ENCODE measurements around the gene PAWR. TPM values are rescaled to one million over a fixed set of nuclear protein-coding genes. Genes with fewer than 3 reads are reported as not detected.

Gene PAWR
- total and polyA plus RNA-seq, 9 of the 15 experiments (the other 6 are each of a cell fraction or from before 2014, with no cell fraction given), result 0.82 TPM; not detected in 8

GRCh38 chr12:79680051-79680450, 10.7 kb downstream of the PAWR start:
- Histone ChIP-seq H3K9me1 (ENCODE audit: control insufficient read depth, insufficient read depth, low read length) (no peaks in the 10 kb centered on the region), H3K9ac (ENCODE audit: insufficient read depth in 1 of 2, low read depth in 2 of 2, low read length in 2 of 2) (no peak overlapping the region), H2AFZ (ENCODE audit: low read depth, low read length) (no peak overlapping the region), H3K4me3 (no peak overlapping the region), H3K27me3 (ENCODE audit: control insufficient read depth in 2 of 2, insufficient read depth in 2 of 2, low read length in 2 of 2) (no peaks in the 10 kb centered on the region), H4K20me1 (replicated peaks; ENCODE audit: control insufficient read depth, insufficient read depth, low read length) (no peaks in the 10 kb centered on the region), H3K4me2 (ENCODE audit: insufficient read depth, low read length) (no peak overlapping the region), H3K36me3 (ENCODE audit: control insufficient read depth, insufficient read depth, low read length) (no peaks in the 10 kb centered on the region), H3K9me3 (replicated peaks; ENCODE audit: control insufficient read depth, insufficient read depth, low read depth, low read length) (no peaks in the 10 kb centered on the region), H3K4me1 (replicated peaks in 1 of 2; ENCODE audit: control insufficient read depth in 2 of 2, insufficient read depth in 2 of 2, low read length in 2 of 2) (no peaks in the 10 kb centered on the region), H3K79me2 (ENCODE audit: control insufficient read depth, insufficient read depth, low read length) (no peaks in the 10 kb centered on the region), H3K27ac (ENCODE audit: extremely low read depth, low read depth, low read length) (no peak overlapping the region)
- CTCF ChIA-PET (ENCODE audit: low intra/inter-chr PET ratio), result no interaction called here
- TF ChIP-seq, protein P1, sequence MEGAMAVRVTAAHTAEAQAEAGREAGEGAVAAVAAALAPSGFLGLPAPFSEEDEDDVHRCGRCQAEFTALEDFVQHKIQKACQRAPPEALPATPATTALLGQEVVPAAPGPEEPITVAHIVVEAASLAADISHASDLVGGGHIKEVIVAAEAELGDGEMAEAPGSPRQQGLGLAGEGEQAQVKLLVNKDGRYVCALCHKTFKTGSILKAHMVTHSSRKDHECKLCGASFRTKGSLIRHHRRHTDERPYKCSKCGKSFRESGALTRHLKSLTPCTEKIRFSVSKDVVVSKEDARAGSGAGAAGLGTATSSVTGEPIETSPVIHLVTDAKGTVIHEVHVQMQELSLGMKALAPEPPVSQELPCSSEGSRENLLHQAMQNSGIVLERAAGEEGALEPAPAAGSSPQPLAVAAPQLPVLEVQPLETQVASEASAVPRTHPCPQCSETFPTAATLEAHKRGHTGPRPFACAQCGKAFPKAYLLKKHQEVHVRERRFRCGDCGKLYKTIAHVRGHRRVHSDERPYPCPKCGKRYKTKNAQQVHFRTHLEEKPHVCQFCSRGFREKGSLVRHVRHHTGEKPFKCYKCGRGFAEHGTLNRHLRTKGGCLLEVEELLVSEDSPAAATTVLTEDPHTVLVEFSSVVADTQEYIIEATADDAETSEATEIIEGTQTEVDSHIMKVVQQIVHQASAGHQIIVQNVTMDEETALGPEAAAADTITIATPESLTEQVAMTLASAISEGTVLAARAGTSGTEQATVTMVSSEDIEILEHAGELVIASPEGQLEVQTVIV (CRISPR knock-in tag; IDR thresholded peaks at IDR 0.05; ENCODE audit: borderline replicate concordance), result no peak
- TF ChIP-seq ZNF830 (CRISPR knock-in tag; IDR thresholded peaks at IDR 0.05) (no peak), EGR1 (conservative IDR thresholded peaks at IDR 0.05) (no peak), ZNF133 (CRISPR knock-in tag; IDR thresholded peaks at IDR 0.05) (no peak), HDGF (IDR thresholded peaks at IDR 0.05) (no peak), ZNF197 (CRISPR knock-in tag; IDR thresholded peaks at IDR 0.05; ENCODE audit: low read depth) (no peak), ARID2 (IDR thresholded peaks at IDR 0.05) (no peak), MCM7 (IDR thresholded peaks at IDR 0.05) (no peak), E2F3 (CRISPR knock-in tag; IDR thresholded peaks at IDR 0.05) (no peak), L3MBTL2 (IDR thresholded peaks at IDR 0.05) (no peak)
- POLR2A ChIA-PET, result no interaction called here
- intact Hi-C loops (cut with micrococcal nuclease) (no loop called here), in situ Hi-C loops (cut with MboI) (no loop called here)
- BruUV-seq (replicated peaks), result no TSS peak
- FAIRE-seq (no peak), ATAC-seq (no peak), DNase-seq (ENCODE audit: extremely low read depth in 1 of 4, low spot score in 3 of 4) (no peak)
- 4% methylated on average over 4 of the region's 4 CpGs for WGBS (ENCODE audit: insufficient coverage, low coverage, missing lambda C conversion rate)

All from K562 (cell line).